GM12878 (cell line): Measurements from ENCODE around the gene LTA. TPM values are rescaled to one million over a fixed set of nuclear protein-coding genes. Genes with fewer than 3 reads are reported as not detected.

Experiments used
- ATAC-seq: fragments of 200-7000 bp; cut with Tn5 transposase; 3 replicates; pipeline ENCODE4 v1.9.1; 2020; ENCODE audit warnings: mild to moderate bottlenecking, moderate library complexity
- BruUV-seq: library from RNA; stranded (reverse); fragments of 400-500 nt; replicated peaks from 2 replicates; lab custom pipeline; 2021; lab: Mats Ljungman, UMichigan
- CTCF ChIA-PET: fragments of 300-600 bp; sonication (Branson Sonifier 250); formaldehyde crosslinking; extraction: SDS; loops from one replicate; lab custom pipeline; 2021; ENCODE audit warnings: inconsistent platforms; lab: Yijun Ruan, JAX
- POLR2A ChIA-PET: fragments of 350-600 bp; formaldehyde crosslinking; extraction: SDS; loops from one replicate; lab custom pipeline; 2021; ENCODE audit warnings: inconsistent platforms; lab: Charles Lee
- RAD21 ChIA-PET: fragments of 300-600 bp; sonication (Branson Sonifier 250); formaldehyde crosslinking; loops from one replicate; lab custom pipeline; 2023; ENCODE audit warnings: antibody characterized with exemption; ENCODE audit not compliant: unreplicated experiment; lab: Charles Lee
- SMC1A ChIA-PET: fragments of 300-600 bp; sonication (Branson Sonifier 250); formaldehyde crosslinking; loops from one replicate; lab custom pipeline; 2023; ENCODE audit not compliant: unreplicated experiment, uncharacterized antibody; lab: Charles Lee
- DNase-seq: peaks from one replicate; pipeline ENCODE4 v3.0.0-alpha.2; 2011; ENCODE audit warnings: low read depth, low spot score
- FAIRE-seq: peaks from 3 replicates; lab custom pipeline; 2011; peaks lifted over from hg19 to GRCh38; lab: Jason Lieb, UNC
- H2AFZ ChIP-seq: 2 replicates; pipeline ENCODE4 v1.6.0; 2011; ENCODE audit warnings: low read depth, low read length, control low read depth; ENCODE audit not compliant: control insufficient read depth
- H3K27ac ChIP-seq: 2 replicates; pipeline ENCODE4 v1.5.1; 2011; ENCODE audit warnings: control low read depth; ENCODE audit not compliant: control insufficient read depth, insufficient read depth
- H3K27me3 ChIP-seq, 2 experiments: replicated peaks in 1 of 2; 2 replicates each; pipeline versions ENCODE4 v1.6.0 to v1.6.1; 2011; ENCODE audit warnings: low read length in 1 of 2; ENCODE audit not compliant: control insufficient read depth in 2 of 2, insufficient read depth in 2 of 2
- H3K36me3 ChIP-seq, 2 experiments: 2 replicates each; pipeline ENCODE4 v1.5.1; 2011; ENCODE audit warnings: low read length in 1 of 2; ENCODE audit not compliant: control insufficient read depth in 2 of 2, insufficient read depth in 2 of 2
- H3K4me1 ChIP-seq: 2 replicates; pipeline ENCODE4 v1.6.1; 2011; ENCODE audit warnings: mild to moderate bottlenecking, low read length, moderate library complexity, mixed read lengths; ENCODE audit not compliant: control insufficient read depth, insufficient read depth
- H3K4me2 ChIP-seq: 2 replicates; pipeline ENCODE4 v1.6.0; 2011; ENCODE audit warnings: control low read depth; ENCODE audit not compliant: control insufficient read depth, insufficient read depth
- H3K4me3 ChIP-seq: fragments of 200-600 bp; sonication (generic); 2 replicates; pipeline ENCODE4 v1.5.1; 2016
- H3K79me2 ChIP-seq: 2 replicates; pipeline ENCODE4 v1.6.0; 2011; ENCODE audit warnings: low read length; ENCODE audit not compliant: control insufficient read depth, insufficient read depth
- H3K9ac ChIP-seq: 2 replicates; pipeline ENCODE4 v1.8.0; 2011; ENCODE audit warnings: low read length, control low read depth, mixed read lengths; ENCODE audit not compliant: control insufficient read depth, insufficient read depth
- H3K9me3 ChIP-seq: replicated peaks from 3 replicates; pipeline ENCODE4 v1.5.1; 2011; ENCODE audit warnings: mild to moderate bottlenecking, low read length; ENCODE audit not compliant: control insufficient read depth, insufficient read depth
- H4K20me1 ChIP-seq: 2 replicates; pipeline ENCODE4 v1.6.0; 2011; ENCODE audit not compliant: control insufficient read depth, insufficient read depth
- EED ChIP-seq: sonication (generic); IDR thresholded peaks from 2 replicates; pipeline ENCODE4 v1.6.1; 2016; ENCODE audit warnings: antibody characterized with exemption, low read depth
- MEF2A ChIP-seq: IDR thresholded peaks from 2 replicates; pipeline ENCODE4 v1.6.1; 2011; ENCODE audit warnings: low read depth, mild to moderate bottlenecking, low read length, moderate library complexity; ENCODE audit not compliant: insufficient read depth
- MEF2B ChIP-seq: fragments of 450-650 bp; IDR thresholded peaks from 2 replicates; pipeline ENCODE4 v1.6.1; 2018; ENCODE audit warnings: mild to moderate bottlenecking, moderate library complexity; ENCODE audit not compliant: partially characterized antibody, poor library complexity, severe bottlenecking
- SREBF2 ChIP-seq: IDR thresholded peaks from 2 replicates; pipeline ENCODE4 v1.6.1; 2012; ENCODE audit warnings: mild to moderate bottlenecking, low read length
- SRF ChIP-seq, 2 experiments: IDR thresholded peaks; 2 replicates each; pipeline ENCODE4 v1.6.1; 2011; ENCODE audit warnings: low read depth in 2 of 2, low read length in 2 of 2, mild to moderate bottlenecking in 1 of 2, moderate library complexity in 1 of 2
- YY1 ChIP-seq: IDR thresholded peaks from 2 replicates; pipeline ENCODE4 v1.6.1; 2011; ENCODE audit warnings: low read depth, mild to moderate bottlenecking, low read length
- ZNF384 ChIP-seq: IDR thresholded peaks from 2 replicates; pipeline ENCODE4 v1.6.1; 2012; ENCODE audit warnings: low read depth, mild to moderate bottlenecking, low read length, improper control_type of control experiment, borderline replicate concordance
- WGBS: methylation state at CpG from one replicate; pipeline ENCODE4 v1.1.6; 2016; ENCODE audit warnings: low lambda C conversion rate; ENCODE audit not compliant: insufficient replicate concordance, insufficient coverage; ENCODE audit errors: missing lambda C conversion rate; 5-methylcytosine and 5-hydroxymethylcytosine counted together
- in situ Hi-C: fragments of 300-500 bp; cut with MboI; formaldehyde crosslinking; loops from 9 replicates; pipeline ENCODE4 v1.14.3; 2018; ENCODE audit warnings: mixed read lengths
- intact Hi-C: fragments of 100-400 bp; cut with micrococcal nuclease; formaldehyde crosslinking; loops from one replicate; pipeline ENCODE4 v1.14.2; 2022; ENCODE audit not compliant: unreplicated experiment
- polyA plus RNA-seq, 11 experiments: library from polyadenylated mRNA; depleted of rRNA in 4 of 11; unstranded in 6 of 11; stranded (reverse) in 5 of 11; fragments of >200 nt; fragmentation: Nextera tagmentation in 4 of 11; fragmentation: Illumina TruSeq in 1 of 11; extraction: Ambion mirVana in 4 of 11; extraction: Trizol in 1 of 11; gene quantifications; 1 replicate in 1 of 11; 2 replicates in 10 of 11; pipeline versions ENCODE4 v1.2.1 to v1.2.3, GENCODE V29; 2011 to 2016; ENCODE audit warnings: inconsistent platforms in 2 of 11, missing spikeins in 2 of 11, low read depth in 1 of 11
- total RNA-seq, 4 experiments: library from RNA; depleted of rRNA in 3 of 4; stranded (reverse); fragments of >200 nt in 3 of 4; fragmentation: Illumina TruSeq in 1 of 4; extraction: Trizol in 1 of 4; gene quantifications; 2 replicates each; pipeline versions ENCODE4 v1.2.1 to v1.2.3, GENCODE V29; 2013 to 2021
- TF ChIP-seq, protein P1 (sequence below): fragments of 450-650 bp; IDR thresholded peaks from 2 replicates; pipeline ENCODE4 v1.6.1; 2016; ENCODE audit warnings: mild to moderate bottlenecking
- TF ChIP-seq, protein P2 (sequence below): fragments of 450-650 bp; IDR thresholded peaks from 2 replicates; pipeline ENCODE4 v1.6.1; 2017; ENCODE audit warnings: mild to moderate bottlenecking

Gene LTA
- total and polyA plus RNA-seq, 10 of the 15 experiments (the other 5 are each of a cell fraction or from before 2014, with no cell fraction given) = 27.5 to 100 (median 75.1) TPM

DNA sequence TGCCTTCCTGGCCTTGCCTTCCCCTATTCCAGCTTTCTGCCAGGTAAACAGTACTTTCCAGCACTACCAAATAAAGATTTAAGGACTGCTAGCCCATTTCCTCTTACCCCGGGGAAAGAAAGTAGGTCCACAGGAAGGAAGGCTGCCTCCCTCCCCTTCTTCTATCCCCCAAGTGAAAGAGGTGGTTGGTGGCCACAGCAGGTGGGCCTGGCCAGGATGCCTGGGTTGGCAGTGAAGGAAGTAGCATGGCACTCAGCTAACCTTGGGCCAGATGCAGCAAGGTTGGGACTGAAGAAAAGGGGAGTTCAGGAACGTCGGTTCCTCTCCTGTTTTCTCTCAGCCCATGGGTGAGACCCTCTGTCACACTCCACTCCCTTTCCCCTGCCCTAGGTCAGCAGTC is 15.8 kb upstream of the LTA start (continued):
- TF ChIP-seq MEF2A (no peak), SREBF2 (no peak), EED (peak; percentile 58), SRF (IDR thresholded peaks at IDR 0.05; ENCODE audit: low read depth in 2 of 2, low read length in 2 of 2) (no peak)

DNA sequence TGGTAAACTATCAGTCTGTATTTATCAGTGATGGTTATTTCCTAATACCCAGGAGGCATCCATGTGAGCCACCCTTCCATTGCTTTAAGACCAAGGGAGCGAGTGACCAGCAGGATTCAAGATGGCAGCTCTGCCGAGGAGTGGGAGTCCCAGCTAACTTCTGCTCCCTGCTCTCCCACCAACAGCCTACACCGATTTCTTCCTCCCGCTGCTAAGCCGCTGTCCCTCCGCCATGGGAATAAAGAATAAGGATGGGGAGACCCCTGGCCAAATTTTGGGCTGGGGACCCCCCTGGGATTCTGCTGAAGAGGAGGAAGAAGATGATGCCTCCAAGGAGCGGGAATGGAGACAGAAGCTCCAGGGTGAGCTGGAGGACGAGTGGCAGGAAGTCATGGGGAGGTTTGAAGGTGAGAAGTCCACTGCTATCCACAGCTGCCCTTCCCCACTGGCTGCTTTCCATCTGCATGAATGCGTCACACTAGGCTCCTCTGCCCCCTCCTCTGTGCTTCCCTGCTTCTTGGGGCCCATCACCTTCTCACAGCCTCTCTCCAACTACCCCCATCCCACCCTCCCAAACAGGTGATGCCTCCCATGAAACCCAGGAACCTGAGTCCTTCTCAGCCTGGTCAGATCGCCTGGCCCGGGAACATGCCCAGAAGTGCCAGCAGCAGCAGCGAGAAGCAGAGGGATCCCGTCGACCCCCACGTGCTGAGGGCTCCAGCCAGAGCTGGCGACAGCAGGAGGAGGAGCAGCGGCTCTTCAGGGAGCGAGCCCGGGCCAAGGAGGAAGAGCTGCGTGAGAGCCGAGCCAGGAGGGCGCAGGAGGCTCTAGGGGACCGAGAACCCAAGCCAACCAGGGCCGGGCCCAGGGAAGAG is 14.4 kb upstream of the LTA start:
- BruUV-seq = no TSS peak
- peak overlapping the region; percentile 99 for H3K27ac ChIP-seq
- WGBS = 58% methylated on average over 23 of the region's 24 CpGs
- H3K9me3 ChIP-seq = no peaks in the 10 kb centered on the region
- TF ChIP-seq, protein P1, sequence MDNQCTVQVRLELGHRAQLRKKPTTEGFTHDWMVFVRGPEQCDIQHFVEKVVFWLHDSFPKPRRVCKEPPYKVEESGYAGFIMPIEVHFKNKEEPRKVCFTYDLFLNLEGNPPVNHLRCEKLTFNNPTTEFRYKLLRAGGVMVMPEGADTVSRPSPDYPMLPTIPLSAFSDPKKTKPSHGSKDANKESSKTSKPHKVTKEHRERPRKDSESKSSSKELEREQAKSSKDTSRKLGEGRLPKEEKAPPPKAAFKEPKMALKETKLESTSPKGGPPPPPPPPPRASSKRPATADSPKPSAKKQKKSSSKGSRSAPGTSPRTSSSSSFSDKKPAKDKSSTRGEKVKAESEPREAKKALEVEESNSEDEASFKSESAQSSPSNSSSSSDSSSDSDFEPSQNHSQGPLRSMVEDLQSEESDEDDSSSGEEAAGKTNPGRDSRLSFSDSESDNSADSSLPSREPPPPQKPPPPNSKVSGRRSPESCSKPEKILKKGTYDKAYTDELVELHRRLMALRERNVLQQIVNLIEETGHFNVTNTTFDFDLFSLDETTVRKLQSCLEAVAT = peak; percentile 78; the same call in 1 of the 2 replicates
- TF ChIP-seq, protein P2, sequence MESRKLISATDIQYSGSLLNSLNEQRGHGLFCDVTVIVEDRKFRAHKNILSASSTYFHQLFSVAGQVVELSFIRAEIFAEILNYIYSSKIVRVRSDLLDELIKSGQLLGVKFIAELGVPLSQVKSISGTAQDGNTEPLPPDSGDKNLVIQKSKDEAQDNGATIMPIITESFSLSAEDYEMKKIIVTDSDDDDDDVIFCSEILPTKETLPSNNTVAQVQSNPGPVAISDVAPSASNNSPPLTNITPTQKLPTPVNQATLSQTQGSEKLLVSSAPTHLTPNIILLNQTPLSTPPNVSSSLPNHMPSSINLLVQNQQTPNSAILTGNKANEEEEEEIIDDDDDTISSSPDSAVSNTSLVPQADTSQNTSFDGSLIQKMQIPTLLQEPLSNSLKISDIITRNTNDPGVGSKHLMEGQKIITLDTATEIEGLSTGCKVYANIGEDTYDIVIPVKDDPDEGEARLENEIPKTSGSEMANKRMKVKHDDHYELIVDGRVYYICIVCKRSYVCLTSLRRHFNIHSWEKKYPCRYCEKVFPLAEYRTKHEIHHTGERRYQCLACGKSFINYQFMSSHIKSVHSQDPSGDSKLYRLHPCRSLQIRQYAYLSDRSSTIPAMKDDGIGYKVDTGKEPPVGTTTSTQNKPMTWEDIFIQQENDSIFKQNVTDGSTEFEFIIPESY = peak; percentile 63; the same call in 1 of the 2 replicates
- TF ChIP-seq MEF2B (no peak), ZNF384 (no peak), YY1 (0 out of 2 replicates have a peak, but pooled peaks have one; percentile 17)
- peaks cover 0 to 4% of the 10 kb centered on the region in 2 experiments; a peak in 2 of 4 replicates for H3K36me3 ChIP-seq
- intact Hi-C loops (loop anchor here (2.0 kb wide), 1 partner anchor 23 kb away; no protein-coding TSS in a partner anchor), in situ Hi-C loops (loop anchor here (25.0 kb wide), 2 partner anchors 1055 to 1405 kb away; partner anchors contain the start of genes BRD2 and HLA-DMA)
- SMC1A ChIA-PET = interaction anchor here (1.6 to 34.7 kb wide), 2 partner anchors 8 to 26 kb away, joined by 5 to 1989 read pairs; partner anchors contain the start of genes LST1, LTA, LTB and NCR3
- POLR2A ChIA-PET = interaction anchor here (0.6 to 9.1 kb wide), 7 partner anchors 9 to 96 kb away, joined by 4 to 255 read pairs (median 15); partner anchors contain the start of genes LST1, LTB, NCR3 and TNF
- H3K27me3 ChIP-seq = no peaks in the 10 kb centered on the region
- DNase-seq (no peak), FAIRE-seq (no peak), ATAC-seq (no peak)
- H3K4me2 ChIP-seq = peak overlapping the region; percentile 94
- no peak overlapping the region for H2AFZ ChIP-seq
- H3K4me1 ChIP-seq = peaks cover 64% of the 10 kb centered on the region
- H3K9ac ChIP-seq = peak overlapping the region; percentile 84
- CTCF ChIA-PET = interaction anchor here (0.5 to 34.8 kb wide), 8 partner anchors 10 to 1287 kb away, joined by 3 to 2098 read pairs (median 4); partner anchors contain the start of genes LST1, LTA, LTB and MDC1
- RAD21 ChIA-PET = interaction anchor here (0.6 to 15.9 kb wide), 6 partner anchors 9 to 262 kb away, joined by 3 to 620 read pairs (median 51); partner anchors contain the start of genes ATP6V1G2, LST1, LTA and LTB
- peak overlapping the region; percentile 55; the same call in 1 of the 2 replicates for H3K4me3 ChIP-seq
- H4K20me1 ChIP-seq = no peaks in the 10 kb centered on the region
- H3K79me2 ChIP-seq = peaks cover 18% of the 10 kb centered on the region
